Neural cell (in vitro differentiated cells): ENCODE results near the gene WASF1. TPM values are rescaled to one million over a fixed set of nuclear protein-coding genes. Genes with fewer than 3 reads are reported as not detected.

Experiments used
- H2AFZ ChIP-seq: fragments of 200-600, 300-800 bp; sonication (generic), shearing (Covaris generic); 2 replicates; pipeline ENCODE4 v1.6.0; 2014; ENCODE audit warnings: low read depth, mild to moderate bottlenecking, antibody characterized with exemption, low read length, moderate library complexity
- H3F3A ChIP-seq: fragments of 200-600 bp; shearing (Covaris generic); 2 replicates; pipeline ENCODE4 v1.6.1; 2016; ENCODE audit warnings: mild to moderate bottlenecking, moderate library complexity, mixed read lengths, antibody characterized with exemption, low read length; ENCODE audit not compliant: insufficient read depth, poor library complexity, severe bottlenecking
- H3K27ac ChIP-seq: fragments of 200-600, 300-800 bp; sonication (generic), shearing (Covaris generic); 2 replicates; pipeline ENCODE4 v1.5.1; 2014; ENCODE audit warnings: mild to moderate bottlenecking, low read length, moderate library complexity
- H3K27me3 ChIP-seq: fragments of 300-800, 200-600 bp; sonication (generic), shearing (Covaris generic); 2 replicates; pipeline ENCODE4 v1.6.0; 2014; ENCODE audit warnings: mild to moderate bottlenecking, low read depth, low read length, moderate library complexity; ENCODE audit not compliant: insufficient read depth
- H3K36me3 ChIP-seq: fragments of 300-800, 200-600 bp; sonication (generic), shearing (Covaris generic); 2 replicates; pipeline ENCODE4 v1.5.1; 2014; ENCODE audit warnings: mild to moderate bottlenecking, antibody characterized with exemption, low read length, moderate library complexity; ENCODE audit not compliant: insufficient read depth
- H3K4me2 ChIP-seq: fragments of 300-800, 200-600 bp; sonication (generic), shearing (Covaris generic); 2 replicates; pipeline ENCODE4 v1.6.0; 2014; ENCODE audit warnings: mild to moderate bottlenecking, low read length
- H3K4me3 ChIP-seq: fragments of 300-800, 200-600 bp; sonication (generic), shearing (Covaris generic); 2 replicates; pipeline ENCODE4 v1.5.1; 2014; ENCODE audit warnings: mild to moderate bottlenecking, low read length, moderate library complexity
- H3K79me2 ChIP-seq: fragments of 200-600 bp; shearing (Covaris generic); replicated peaks from 2 replicates; pipeline ENCODE4 v1.6.0; 2014; ENCODE audit warnings: mild to moderate bottlenecking, low read length, moderate library complexity; ENCODE audit not compliant: insufficient read depth
- H3K9ac ChIP-seq: fragments of 300-800, 200-600 bp; sonication (generic), shearing (Covaris generic); 2 replicates; pipeline ENCODE4 v1.6.1; 2016; ENCODE audit warnings: mild to moderate bottlenecking, low read length, mixed read lengths
- H3K9me2 ChIP-seq: fragments of 200-600 bp; shearing (Covaris generic); 2 replicates; pipeline ENCODE4 v1.6.1; 2016; ENCODE audit warnings: mild to moderate bottlenecking, low read length, mixed read lengths; ENCODE audit not compliant: insufficient read depth
- H3K9me3 ChIP-seq: fragments of 200-600, 300-800 bp; sonication (generic), shearing (Covaris generic); 2 replicates; pipeline ENCODE4 v1.6.1; 2016; ENCODE audit warnings: mild to moderate bottlenecking, mixed run types, low read length, moderate library complexity, mixed read lengths
- H4K20me1 ChIP-seq: fragments of 200-600 bp; shearing (Covaris generic); 2 replicates; pipeline ENCODE4 v1.6.1; 2016; ENCODE audit warnings: mild to moderate bottlenecking, mixed run types; ENCODE audit not compliant: insufficient read depth
- EP300 ChIP-seq: fragments of 450-650 bp; conservative IDR thresholded peaks from 2 replicates; pipeline ENCODE4 v1.6.1; 2014; ENCODE audit warnings: antibody characterized with exemption, mild to moderate bottlenecking, moderate library complexity; ENCODE audit not compliant: poor library complexity, severe bottlenecking
- EZH2 ChIP-seq: fragments of 200-600, 300-800 bp; shearing (Covaris generic), sonication (generic); IDR thresholded peaks from 2 replicates; pipeline ENCODE4 v1.6.1; 2014; ENCODE audit warnings: antibody characterized with exemption, low read length, borderline replicate concordance, mild to moderate bottlenecking; ENCODE audit not compliant: insufficient read depth, poor library complexity, severe bottlenecking
- MXI1 ChIP-seq: fragments of 450-650 bp; conservative IDR thresholded peaks from 2 replicates; pipeline ENCODE4 v1.6.1; 2014; ENCODE audit warnings: antibody characterized with exemption, mild to moderate bottlenecking; ENCODE audit not compliant: poor library complexity, severe bottlenecking
- POLR2AphosphoS5 ChIP-seq: IDR thresholded peaks from 2 replicates; pipeline ENCODE4 v1.6.1; 2012
- RAD21 ChIP-seq: fragments of 450-650 bp; conservative IDR thresholded peaks from 2 replicates; pipeline ENCODE4 v1.6.1; 2014; ENCODE audit warnings: antibody characterized with exemption, mild to moderate bottlenecking, moderate library complexity
- SMC3 ChIP-seq: fragments of 450-650 bp; conservative IDR thresholded peaks from 2 replicates; pipeline ENCODE4 v1.6.1; 2014; ENCODE audit warnings: antibody characterized with exemption, mild to moderate bottlenecking, moderate library complexity; ENCODE audit not compliant: poor library complexity
- TAF1 ChIP-seq: IDR thresholded peaks from 2 replicates; pipeline ENCODE4 v1.6.1; 2012; ENCODE audit warnings: low read depth
- polyA minus RNA-seq: library from RNA; depleted of rRNA, polyadenylated mRNA; stranded (reverse); fragments of >200 nt; gene quantifications from 2 replicates; pipeline ENCODE4 v1.2.3, GENCODE V29; 2014
- polyA plus RNA-seq: library from polyadenylated mRNA; depleted of rRNA; stranded (reverse); fragments of >200 nt; gene quantifications from 2 replicates; pipeline ENCODE4 v1.2.3, GENCODE V29; 2014
- TF ChIP-seq, protein P1 (sequence below): fragments of 450-650 bp; IDR thresholded peaks from 2 replicates; pipeline ENCODE4 v1.5.1; 2014; ENCODE audit warnings: antibody characterized with exemption, mild to moderate bottlenecking, moderate library complexity; ENCODE audit not compliant: poor library complexity, severe bottlenecking
- TF ChIP-seq, protein P2 (sequence below): IDR thresholded peaks from 2 replicates; pipeline ENCODE4 v1.6.1; 2012; ENCODE audit warnings: borderline replicate concordance

The WASF1 gene
- polyA plus RNA-seq (76.3 and 89.7 TPM in 2 replicates), polyA minus RNA-seq (86.7 and 110 TPM in 2 replicates)

DNA sequence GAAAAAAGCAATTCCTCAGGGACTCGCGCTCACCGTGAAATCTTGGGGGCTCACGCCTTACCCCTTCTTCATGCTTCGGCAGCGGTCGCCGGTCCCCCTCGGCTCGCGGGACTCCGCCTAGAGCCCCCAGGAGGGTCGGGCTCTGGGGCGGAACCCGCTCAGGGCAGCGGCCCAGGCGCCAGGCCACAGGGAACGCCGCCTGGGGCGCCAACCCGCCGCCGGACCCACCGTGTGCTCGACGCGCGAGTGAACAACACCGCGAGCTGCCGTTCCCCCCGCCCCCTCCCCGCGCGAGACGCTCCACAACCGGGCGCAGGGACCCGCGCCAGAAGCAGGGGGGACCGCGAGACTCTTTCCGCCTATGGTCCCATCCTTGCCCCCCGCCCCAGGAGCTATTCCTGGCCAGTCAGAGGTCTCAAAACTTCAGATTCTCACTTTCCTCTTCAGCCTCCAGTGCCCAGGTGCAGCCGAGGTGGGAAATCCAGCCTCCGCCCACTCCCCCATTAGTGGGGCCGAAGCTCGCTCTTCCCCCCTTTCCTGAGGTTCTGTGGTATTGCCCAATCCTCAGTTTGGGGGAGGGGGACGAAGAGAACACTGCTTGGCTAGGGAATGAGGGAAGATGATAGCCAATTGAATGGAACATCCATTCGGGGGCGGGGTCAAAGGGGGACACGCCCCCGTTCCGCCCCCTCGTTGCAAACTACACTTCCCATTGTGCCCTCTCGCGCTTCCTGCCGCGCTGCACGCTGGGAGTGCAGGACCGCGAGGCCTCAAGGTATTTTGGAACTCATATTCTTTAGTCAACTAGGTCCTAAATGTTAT, at the start of gene WASF1:
Gene WASF1 (minus strand): TSS at position 265 of the 822 bp plus-strand sequence. CDS start 52,069 bp downstream, outside the sequence.
- Histone ChIP-seq H3F3A (peaks cover 3% of the 10 kb centered on the region), H3K4me3 (peak within 1 kb of the TSS; percentile 85), H2AFZ (peak within 1 kb of the TSS; percentile 73), H3K27me3 (no peaks in the 10 kb centered on the region), H4K20me1 (peaks cover 10% of the 10 kb centered on the region), H3K9me2 (no peaks in the 10 kb centered on the region), H3K9ac (peak within 1 kb of the TSS; percentile 93), H3K4me2 (peak within 1 kb of the TSS; percentile 80), H3K36me3 (no peaks in the 10 kb centered on the region), H3K27ac (peak within 1 kb of the TSS; percentile 98), H3K79me2 (peaks cover 79% of the 10 kb centered on the region), H3K9me3 (no peaks in the 10 kb centered on the region)
- no peak for TF ChIP-seq RAD21
- peak; percentile 98 for TF ChIP-seq POLR2AphosphoS5
- peak; percentile 24 for TF ChIP-seq SMC3
- peak; percentile 74 for TF ChIP-seq TAF1
- TF ChIP-seq, protein P1, sequence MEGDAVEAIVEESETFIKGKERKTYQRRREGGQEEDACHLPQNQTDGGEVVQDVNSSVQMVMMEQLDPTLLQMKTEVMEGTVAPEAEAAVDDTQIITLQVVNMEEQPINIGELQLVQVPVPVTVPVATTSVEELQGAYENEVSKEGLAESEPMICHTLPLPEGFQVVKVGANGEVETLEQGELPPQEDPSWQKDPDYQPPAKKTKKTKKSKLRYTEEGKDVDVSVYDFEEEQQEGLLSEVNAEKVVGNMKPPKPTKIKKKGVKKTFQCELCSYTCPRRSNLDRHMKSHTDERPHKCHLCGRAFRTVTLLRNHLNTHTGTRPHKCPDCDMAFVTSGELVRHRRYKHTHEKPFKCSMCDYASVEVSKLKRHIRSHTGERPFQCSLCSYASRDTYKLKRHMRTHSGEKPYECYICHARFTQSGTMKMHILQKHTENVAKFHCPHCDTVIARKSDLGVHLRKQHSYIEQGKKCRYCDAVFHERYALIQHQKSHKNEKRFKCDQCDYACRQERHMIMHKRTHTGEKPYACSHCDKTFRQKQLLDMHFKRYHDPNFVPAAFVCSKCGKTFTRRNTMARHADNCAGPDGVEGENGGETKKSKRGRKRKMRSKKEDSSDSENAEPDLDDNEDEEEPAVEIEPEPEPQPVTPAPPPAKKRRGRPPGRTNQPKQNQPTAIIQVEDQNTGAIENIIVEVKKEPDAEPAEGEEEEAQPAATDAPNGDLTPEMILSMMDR: peak; percentile 39
- TF ChIP-seq EZH2: no peak
- TF ChIP-seq EP300: peak; percentile 78
- peak; percentile 33 for TF ChIP-seq MXI1
- TF ChIP-seq, protein P2, sequence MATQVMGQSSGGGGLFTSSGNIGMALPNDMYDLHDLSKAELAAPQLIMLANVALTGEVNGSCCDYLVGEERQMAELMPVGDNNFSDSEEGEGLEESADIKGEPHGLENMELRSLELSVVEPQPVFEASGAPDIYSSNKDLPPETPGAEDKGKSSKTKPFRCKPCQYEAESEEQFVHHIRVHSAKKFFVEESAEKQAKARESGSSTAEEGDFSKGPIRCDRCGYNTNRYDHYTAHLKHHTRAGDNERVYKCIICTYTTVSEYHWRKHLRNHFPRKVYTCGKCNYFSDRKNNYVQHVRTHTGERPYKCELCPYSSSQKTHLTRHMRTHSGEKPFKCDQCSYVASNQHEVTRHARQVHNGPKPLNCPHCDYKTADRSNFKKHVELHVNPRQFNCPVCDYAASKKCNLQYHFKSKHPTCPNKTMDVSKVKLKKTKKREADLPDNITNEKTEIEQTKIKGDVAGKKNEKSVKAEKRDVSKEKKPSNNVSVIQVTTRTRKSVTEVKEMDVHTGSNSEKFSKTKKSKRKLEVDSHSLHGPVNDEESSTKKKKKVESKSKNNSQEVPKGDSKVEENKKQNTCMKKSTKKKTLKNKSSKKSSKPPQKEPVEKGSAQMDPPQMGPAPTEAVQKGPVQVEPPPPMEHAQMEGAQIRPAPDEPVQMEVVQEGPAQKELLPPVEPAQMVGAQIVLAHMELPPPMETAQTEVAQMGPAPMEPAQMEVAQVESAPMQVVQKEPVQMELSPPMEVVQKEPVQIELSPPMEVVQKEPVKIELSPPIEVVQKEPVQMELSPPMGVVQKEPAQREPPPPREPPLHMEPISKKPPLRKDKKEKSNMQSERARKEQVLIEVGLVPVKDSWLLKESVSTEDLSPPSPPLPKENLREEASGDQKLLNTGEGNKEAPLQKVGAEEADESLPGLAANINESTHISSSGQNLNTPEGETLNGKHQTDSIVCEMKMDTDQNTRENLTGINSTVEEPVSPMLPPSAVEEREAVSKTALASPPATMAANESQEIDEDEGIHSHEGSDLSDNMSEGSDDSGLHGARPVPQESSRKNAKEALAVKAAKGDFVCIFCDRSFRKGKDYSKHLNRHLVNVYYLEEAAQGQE: peak; percentile 83

DNA sequence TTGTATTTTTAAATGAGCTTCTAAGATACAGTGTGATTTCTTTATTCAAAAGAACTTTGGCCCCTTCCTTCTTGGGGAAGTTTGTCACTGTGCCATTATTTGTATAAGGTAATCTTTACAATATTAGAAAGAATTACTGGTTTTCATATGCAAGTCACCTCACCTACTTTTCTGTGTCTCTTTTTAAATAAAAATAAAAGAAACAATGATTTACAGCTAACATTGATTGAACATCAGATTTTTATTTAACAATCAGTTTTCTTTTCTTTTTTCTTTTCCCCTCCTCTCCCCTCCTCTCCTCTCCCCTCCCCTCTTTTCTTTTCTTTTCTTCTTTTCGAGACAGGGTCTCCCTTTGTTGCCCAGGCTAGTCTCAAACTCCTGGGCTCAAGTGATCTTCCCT, 46.8 kb upstream of the WASF1 start:
- TF ChIP-seq TAF1 (no peak), POLR2AphosphoS5 (no peak), RAD21 (no peak), EP300 (no peak), MXI1 (no peak), SMC3 (no peak), EZH2 (no peak)
- TF ChIP-seq, protein P1: no peak
- TF ChIP-seq, protein P2: no peak

More for the DNA sequence above, 46.8 kb upstream of the WASF1 start:
- H3F3A ChIP-seq: no peaks in the 10 kb centered on the region
- no peaks in the 10 kb centered on the region for H3K27me3 ChIP-seq
- H3K9me3 ChIP-seq: no peaks in the 10 kb centered on the region
- H3K4me2 ChIP-seq: no peak overlapping the region
- H3K9ac ChIP-seq: no peak overlapping the region
- no peaks in the 10 kb centered on the region for H4K20me1 ChIP-seq
- no peaks in the 10 kb centered on the region for H3K36me3 ChIP-seq
- H3K9me2 ChIP-seq: no peaks in the 10 kb centered on the region
- no peak overlapping the region for H3K27ac ChIP-seq
- no peak overlapping the region for H3K4me3 ChIP-seq
- no peak overlapping the region for H2AFZ ChIP-seq
- no peaks in the 10 kb centered on the region for H3K79me2 ChIP-seq
